ENCODE measurements around the gene SURF1. TPM values are rescaled to one million over a fixed set of nuclear protein-coding genes. Genes with fewer than 3 reads are reported as not detected.

The SURF1 gene
- total and polyA plus RNA-seq, 10 of the 15 experiments (the other 5 are each of a cell fraction or from before 2014, with no cell fraction given) = 17.9 to 46.4 (median 29.6) TPM

GRCh38 chr9:133375724-133376654, 19.7 kb upstream of the SURF1 start, which contains the start of the genes STKLD1 and SURF4 (continued):
- TF ChIP-seq CUX1 (IDR thresholded peaks at IDR 0.05; ENCODE audit: insufficient replicate concordance, low read depth, low read length) (no peak), MYC (IDR thresholded peaks at IDR 0.05; ENCODE audit: insufficient read depth, insufficient read length, insufficient replicate concordance, low read length, severe bottlenecking) (peak; percentile 16), IKZF1 (conservative IDR thresholded peaks at IDR 0.05) (peak; percentile 86), TCF3 (IDR thresholded peaks at IDR 0.05; ENCODE audit: borderline replicate concordance, insufficient read depth, low read depth, low read length) (0 out of 2 replicates have a peak, but pooled peaks have one; percentile 56), POU2F2 (IDR thresholded peaks at IDR 0.05; ENCODE audit: borderline replicate concordance, low read depth, low read length) (peak; percentile 62; the same call in 2 of the 3 replicates), SIN3A (IDR thresholded peaks at IDR 0.05; ENCODE audit: low read depth, low read length) (peak; percentile 80), RB1 (IDR thresholded peaks at IDR 0.05; ENCODE audit: borderline replicate concordance) (0 out of 2 replicates have a peak, but pooled peaks have one; percentile 52), YBX1 (IDR thresholded peaks at IDR 0.05) (no peak), SMC3 (IDR thresholded peaks at IDR 0.05; ENCODE audit: borderline replicate concordance, low read length) (no peak), NR2F1 (conservative IDR thresholded peaks at IDR 0.05) (peak; percentile 65), SPI1 (IDR thresholded peaks at IDR 0.05; ENCODE audit: borderline replicate concordance, insufficient read depth, low read depth, low read length) (peak; percentile 12; the same call in 1 of the 2 replicates), EGR1 (IDR thresholded peaks at IDR 0.05; ENCODE audit: borderline replicate concordance in 1 of 2, low read depth in 2 of 2, low read length in 2 of 2) (0 out of 3 replicates have a peak, but pooled peaks of 1 of the 2 experiments have one; percentile 34), ASH2L (IDR thresholded peaks at IDR 0.05; ENCODE audit: borderline replicate concordance, low read depth) (peak; percentile 72; the same call in 1 of the 2 replicates), RELA (IDR thresholded peaks at IDR 0.05; ENCODE audit: borderline replicate concordance, partially characterized antibody) (peak; percentile 54), BCLAF1 (IDR thresholded peaks at IDR 0.05) (0 out of 2 replicates have a peak, but pooled peaks have one; percentile 42), BHLHE40 (IDR thresholded peaks at IDR 0.05; ENCODE audit: borderline replicate concordance in 1 of 2, low read depth in 2 of 2, low read length in 1 of 2) (peak; percentile 61 to 85), TAF1 (IDR thresholded peaks at IDR 0.05; ENCODE audit: borderline replicate concordance, low read depth, low read length) (peak; percentile 90; the same call in 1 of the 2 replicates), MEF2A (IDR thresholded peaks at IDR 0.05; ENCODE audit: insufficient read depth, low read depth, low read length) (0 out of 2 replicates have a peak, but pooled peaks have one; percentile 21), SRF (IDR thresholded peaks at IDR 0.05; ENCODE audit: low read depth in 2 of 2, low read length in 2 of 2) (peak; percentile 5 to 49; a peak in 1 of 4 replicates), YY1 (IDR thresholded peaks at IDR 0.05; ENCODE audit: low read depth, low read length) (peak; percentile 68; the same call in 1 of the 2 replicates)
